ENCODE results near the gene LHFPL3.
A peak's percentile ranks its signal among the peaks of the same experiment; 100 is the strongest.

LHFPL3 gene

DNA sequence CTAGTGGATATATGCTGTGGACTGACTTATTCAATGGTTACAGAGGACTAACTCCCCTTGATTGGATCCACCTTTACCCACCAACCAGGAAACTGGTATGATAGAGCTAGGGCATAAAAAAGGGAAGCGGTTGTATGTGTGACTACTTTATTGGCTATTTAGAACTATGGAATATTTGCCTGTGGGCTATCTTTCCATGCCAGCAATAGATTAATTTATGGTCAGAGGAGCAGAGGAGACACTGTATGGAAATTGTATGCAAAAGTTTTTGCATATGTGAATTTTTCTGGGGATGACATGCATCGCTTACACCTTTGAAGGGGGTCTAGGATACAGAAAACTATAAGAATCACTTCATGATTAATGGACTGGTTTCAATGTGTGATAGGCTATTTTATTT lies 105.7 kb downstream of the LHFPL3 start:
- TF ChIP-seq, protein P1, sequence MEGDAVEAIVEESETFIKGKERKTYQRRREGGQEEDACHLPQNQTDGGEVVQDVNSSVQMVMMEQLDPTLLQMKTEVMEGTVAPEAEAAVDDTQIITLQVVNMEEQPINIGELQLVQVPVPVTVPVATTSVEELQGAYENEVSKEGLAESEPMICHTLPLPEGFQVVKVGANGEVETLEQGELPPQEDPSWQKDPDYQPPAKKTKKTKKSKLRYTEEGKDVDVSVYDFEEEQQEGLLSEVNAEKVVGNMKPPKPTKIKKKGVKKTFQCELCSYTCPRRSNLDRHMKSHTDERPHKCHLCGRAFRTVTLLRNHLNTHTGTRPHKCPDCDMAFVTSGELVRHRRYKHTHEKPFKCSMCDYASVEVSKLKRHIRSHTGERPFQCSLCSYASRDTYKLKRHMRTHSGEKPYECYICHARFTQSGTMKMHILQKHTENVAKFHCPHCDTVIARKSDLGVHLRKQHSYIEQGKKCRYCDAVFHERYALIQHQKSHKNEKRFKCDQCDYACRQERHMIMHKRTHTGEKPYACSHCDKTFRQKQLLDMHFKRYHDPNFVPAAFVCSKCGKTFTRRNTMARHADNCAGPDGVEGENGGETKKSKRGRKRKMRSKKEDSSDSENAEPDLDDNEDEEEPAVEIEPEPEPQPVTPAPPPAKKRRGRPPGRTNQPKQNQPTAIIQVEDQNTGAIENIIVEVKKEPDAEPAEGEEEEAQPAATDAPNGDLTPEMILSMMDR (IDR thresholded peaks at IDR 0.05): no peak
- TF ChIP-seq ZFX (IDR thresholded peaks at IDR 0.05; ENCODE audit: borderline replicate concordance): no peak
- no peak overlapping the region for H3K27ac ChIP-seq

DNA sequence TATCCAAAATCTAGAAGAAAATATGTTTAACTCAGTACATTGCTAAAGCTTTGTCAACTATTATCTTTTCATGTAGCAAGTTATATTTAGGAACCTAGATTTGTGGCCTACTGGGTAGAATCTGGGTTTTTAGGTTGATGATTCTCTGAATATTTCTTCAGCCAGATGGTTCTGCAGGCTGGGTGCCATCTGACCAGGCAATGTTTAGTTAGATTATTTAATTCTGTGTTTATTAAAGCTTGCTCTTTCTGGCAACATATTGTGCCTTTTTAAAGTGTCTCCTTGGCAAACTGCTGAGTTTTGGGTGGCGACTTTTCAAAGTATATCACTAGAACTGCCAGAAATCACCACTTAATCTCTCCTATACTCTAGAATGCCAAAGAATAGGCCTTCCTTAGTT lies 114.1 kb downstream of the LHFPL3 start:
- no peak overlapping the region for H3K27ac ChIP-seq
- TF ChIP-seq, protein P1 (IDR thresholded peaks at IDR 0.05): no peak
- no peak for TF ChIP-seq ZFX (IDR thresholded peaks at IDR 0.05; ENCODE audit: borderline replicate concordance)

GRCh38 chr7:104444017-104444416 lies 115.6 kb downstream of the LHFPL3 start:
- TF ChIP-seq ZFX (IDR thresholded peaks at IDR 0.05; ENCODE audit: borderline replicate concordance): no peak
- TF ChIP-seq, protein P1 (IDR thresholded peaks at IDR 0.05): no peak
- no peak overlapping the region for H3K27ac ChIP-seq

- TF ChIP-seq, protein P1 (IDR thresholded peaks at IDR 0.05): no peak
- no peak for TF ChIP-seq ZFX (IDR thresholded peaks at IDR 0.05; ENCODE audit: borderline replicate concordance)
- no peak overlapping the region for H3K27ac ChIP-seq
These were observed 117.0 kb downstream of the LHFPL3 start for GRCh38 chr7:104445393-104445792.

DNA sequence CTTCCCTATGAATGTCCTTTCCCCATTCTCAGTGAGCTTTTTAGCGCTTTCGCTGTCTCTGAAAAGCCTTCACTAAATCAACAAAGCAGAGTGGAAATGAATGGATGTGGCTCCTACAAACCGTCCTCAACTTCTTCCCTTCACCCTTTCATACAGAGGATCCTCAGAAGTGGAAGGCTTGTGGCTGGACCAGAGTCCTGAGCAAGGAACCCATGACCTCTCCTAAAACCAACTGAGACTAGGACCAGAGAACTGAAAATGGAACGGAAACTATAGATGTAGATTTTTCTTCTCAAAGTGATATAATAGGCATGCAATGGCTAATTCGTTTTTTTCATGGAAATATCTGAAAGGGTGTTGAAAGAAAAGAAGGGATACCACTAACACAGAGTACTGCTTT lies 122.5 kb downstream of the LHFPL3 start:
- H3K27ac ChIP-seq: no peak overlapping the region
- TF ChIP-seq, protein P1 (IDR thresholded peaks at IDR 0.05): no peak
- TF ChIP-seq ZFX (IDR thresholded peaks at IDR 0.05; ENCODE audit: borderline replicate concordance): no peak

DNA sequence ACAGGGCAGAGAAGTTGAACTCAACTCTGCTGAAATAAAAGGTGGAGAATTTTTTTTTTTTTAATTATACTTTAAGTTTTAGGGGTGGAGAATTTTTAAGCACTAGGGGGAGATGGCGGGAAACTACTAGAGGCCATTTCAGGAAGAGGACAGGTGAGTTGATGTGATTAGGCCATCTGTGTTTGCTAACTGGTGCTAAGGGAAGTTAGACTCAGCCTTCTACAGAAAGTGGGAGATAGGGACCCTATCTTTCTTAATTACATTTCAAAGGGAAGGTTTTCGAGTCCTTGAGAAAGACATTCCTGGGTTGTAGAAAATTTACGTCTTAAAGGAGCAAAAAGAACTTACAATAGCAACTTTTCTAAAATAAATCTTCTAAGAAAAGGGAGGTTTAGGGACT lies 124.8 kb downstream of the LHFPL3 start:
- no peak overlapping the region for H3K27ac ChIP-seq
- TF ChIP-seq ZFX (IDR thresholded peaks at IDR 0.05; ENCODE audit: borderline replicate concordance): no peak
- TF ChIP-seq, protein P1 (IDR thresholded peaks at IDR 0.05): peak; percentile 15; the same call in 1 of the 2 replicates

DNA sequence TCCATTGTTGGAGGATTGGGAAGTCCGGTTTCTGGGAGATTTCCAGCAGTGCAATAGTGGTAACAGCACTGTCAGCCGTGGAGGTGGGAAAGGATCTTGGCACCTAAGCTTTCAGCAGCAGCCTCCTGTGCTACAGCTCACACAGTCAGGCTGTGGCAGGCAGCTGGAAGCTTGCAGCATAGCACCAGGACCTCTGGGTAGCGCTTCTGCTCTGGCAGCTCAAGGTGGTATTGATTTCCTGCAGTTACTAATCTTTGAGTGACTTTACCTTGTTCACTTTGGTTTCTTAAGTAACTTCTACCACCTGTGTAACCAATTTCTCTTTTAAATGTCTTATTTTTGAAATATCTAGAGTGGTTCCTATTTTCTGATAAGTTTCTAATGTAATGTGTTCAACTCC lies 130.5 kb downstream of the LHFPL3 start:
- TF ChIP-seq, protein P1 (IDR thresholded peaks at IDR 0.05): no peak
- no peak for TF ChIP-seq ZFX (IDR thresholded peaks at IDR 0.05; ENCODE audit: borderline replicate concordance)
- no peak overlapping the region for H3K27ac ChIP-seq
